ENCODE results near the gene SPEF2.

SPEF2 gene

DNA sequence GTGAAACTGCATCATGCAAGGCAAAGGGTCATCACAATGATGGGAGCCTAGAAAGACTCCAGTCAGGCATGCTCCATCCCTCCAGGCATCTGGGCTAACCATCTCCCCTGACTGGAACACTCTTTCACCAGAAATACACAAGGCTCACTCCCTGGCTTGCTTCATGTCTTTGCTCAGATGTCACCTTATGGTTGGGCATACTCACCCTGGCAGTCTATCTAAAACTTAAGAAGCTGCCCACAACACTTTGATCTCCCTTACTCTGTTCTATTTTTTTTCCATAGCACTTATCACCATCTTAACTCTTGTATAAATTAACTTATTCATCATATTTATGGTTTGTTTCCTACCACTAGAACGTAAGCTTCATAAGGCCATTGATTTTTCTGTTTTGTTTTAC lies 90.0 kb downstream of the SPEF2 start:
- ChIA-PET POLR2A (no interaction called here), CTCF (interaction anchor here (1.6 kb wide), 1 partner anchor 217 kb away, joined by 4 read pairs; no protein-coding TSS in a partner anchor)
- DNase-seq (ENCODE audit: extremely low spot score): no peak
- TF ChIP-seq, protein P1, sequence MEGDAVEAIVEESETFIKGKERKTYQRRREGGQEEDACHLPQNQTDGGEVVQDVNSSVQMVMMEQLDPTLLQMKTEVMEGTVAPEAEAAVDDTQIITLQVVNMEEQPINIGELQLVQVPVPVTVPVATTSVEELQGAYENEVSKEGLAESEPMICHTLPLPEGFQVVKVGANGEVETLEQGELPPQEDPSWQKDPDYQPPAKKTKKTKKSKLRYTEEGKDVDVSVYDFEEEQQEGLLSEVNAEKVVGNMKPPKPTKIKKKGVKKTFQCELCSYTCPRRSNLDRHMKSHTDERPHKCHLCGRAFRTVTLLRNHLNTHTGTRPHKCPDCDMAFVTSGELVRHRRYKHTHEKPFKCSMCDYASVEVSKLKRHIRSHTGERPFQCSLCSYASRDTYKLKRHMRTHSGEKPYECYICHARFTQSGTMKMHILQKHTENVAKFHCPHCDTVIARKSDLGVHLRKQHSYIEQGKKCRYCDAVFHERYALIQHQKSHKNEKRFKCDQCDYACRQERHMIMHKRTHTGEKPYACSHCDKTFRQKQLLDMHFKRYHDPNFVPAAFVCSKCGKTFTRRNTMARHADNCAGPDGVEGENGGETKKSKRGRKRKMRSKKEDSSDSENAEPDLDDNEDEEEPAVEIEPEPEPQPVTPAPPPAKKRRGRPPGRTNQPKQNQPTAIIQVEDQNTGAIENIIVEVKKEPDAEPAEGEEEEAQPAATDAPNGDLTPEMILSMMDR (IDR thresholded peaks at IDR 0.05; ENCODE audit: control extremely low read depth, extremely low read depth, low read depth, missing control alignments): no peak

DNA sequence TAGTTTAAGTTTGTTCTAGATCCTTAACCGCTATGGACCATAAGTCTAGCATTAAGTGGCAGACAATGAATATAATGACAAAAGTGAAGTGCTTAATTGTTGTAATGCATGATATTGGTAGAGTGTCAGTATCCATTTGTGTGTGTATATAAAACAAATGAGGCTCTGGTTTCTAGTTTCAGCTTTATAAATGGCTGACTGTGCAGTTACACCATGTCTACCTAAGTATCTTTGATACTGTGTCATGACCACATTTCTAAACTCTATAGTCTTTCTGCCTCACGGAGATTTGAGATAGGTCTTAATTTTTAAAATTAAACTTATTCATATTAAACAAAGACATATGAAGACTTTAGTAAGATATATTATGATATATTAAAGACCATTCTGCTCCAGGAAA lies 92.0 kb downstream of the SPEF2 start:
- ChIA-PET CTCF (interaction anchor here (1.0 to 1.5 kb wide), 4 partner anchors 16 to 216 kb away, joined by 3 to 6 read pairs (median 4); no protein-coding TSS in a partner anchor), POLR2A (no interaction called here)
- TF ChIP-seq, protein P1 (IDR thresholded peaks at IDR 0.05; ENCODE audit: control extremely low read depth, extremely low read depth, low read depth, missing control alignments): no peak
- no peak for DNase-seq (ENCODE audit: extremely low spot score)

DNA sequence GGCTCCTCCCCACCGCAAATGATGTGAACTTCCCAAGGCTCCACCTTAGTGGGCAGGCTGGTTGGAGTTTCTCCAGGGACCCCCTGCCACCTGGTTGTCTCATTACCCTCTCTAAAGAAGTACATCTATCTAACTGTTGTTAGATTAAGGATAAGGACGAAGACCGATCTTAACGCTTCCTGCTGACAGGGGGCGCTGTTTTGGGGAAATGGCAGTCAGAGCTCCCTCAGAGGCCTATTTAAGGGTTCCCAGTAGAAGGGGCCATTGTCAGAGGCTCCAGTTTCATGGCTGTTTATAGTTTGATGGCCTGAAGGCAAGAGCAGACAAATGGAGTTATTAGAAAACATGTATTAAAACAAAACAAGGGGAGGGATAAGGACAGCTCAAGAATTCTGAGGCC lies 100.1 kb downstream of the SPEF2 start:
- POLR2A ChIA-PET: no interaction called here
- CTCF ChIA-PET: no interaction called here
- TF ChIP-seq, protein P1 (IDR thresholded peaks at IDR 0.05; ENCODE audit: control extremely low read depth, extremely low read depth, low read depth, missing control alignments): no peak
- no peak for DNase-seq (ENCODE audit: extremely low spot score)

DNA sequence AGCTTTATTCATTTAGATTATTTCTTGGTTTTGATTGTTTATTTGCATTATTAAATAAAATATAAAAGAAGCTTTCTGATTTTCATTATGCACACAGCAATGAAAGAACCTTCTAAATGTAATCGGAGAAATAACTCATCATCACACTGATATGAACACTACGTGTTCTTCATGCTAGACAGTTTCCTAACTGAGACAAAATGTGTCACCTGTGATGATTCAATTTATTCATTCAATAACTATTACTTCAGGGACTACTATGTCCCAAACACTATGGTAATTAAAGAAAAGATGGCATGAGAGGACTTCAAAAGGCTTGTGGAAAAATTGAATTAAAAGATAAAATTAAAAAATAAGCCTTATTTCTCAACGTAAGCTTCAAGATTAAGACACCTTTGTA lies 118.1 kb downstream of the SPEF2 start:
- no peak for DNase-seq (ENCODE audit: extremely low spot score)
- POLR2A ChIA-PET: no interaction called here
- TF ChIP-seq, protein P1 (IDR thresholded peaks at IDR 0.05; ENCODE audit: control extremely low read depth, extremely low read depth, low read depth, missing control alignments): no peak
- CTCF ChIA-PET: no interaction called here

DNA sequence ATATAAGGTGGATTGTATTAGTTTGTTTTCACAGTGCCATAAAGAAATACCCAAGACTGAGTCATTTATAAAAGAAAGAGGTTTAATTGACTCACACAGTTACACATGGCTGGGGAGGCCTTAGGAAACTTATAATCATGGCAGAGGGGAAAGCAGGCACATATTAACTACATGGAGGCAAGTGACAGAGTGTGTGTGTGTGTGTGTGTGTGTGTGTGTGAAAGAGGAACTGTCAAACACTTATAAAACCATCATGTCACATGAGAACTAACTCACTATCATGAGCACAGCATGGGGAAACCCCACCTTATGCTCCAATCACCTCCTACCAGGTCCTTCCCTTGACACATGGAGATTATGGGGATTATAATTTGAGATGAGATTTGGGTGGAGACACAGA lies 118.6 kb downstream of the SPEF2 start:
- DNase-seq (ENCODE audit: extremely low spot score): no peak
- CTCF ChIA-PET: no interaction called here
- TF ChIP-seq, protein P1 (IDR thresholded peaks at IDR 0.05; ENCODE audit: control extremely low read depth, extremely low read depth, low read depth, missing control alignments): no peak
- POLR2A ChIA-PET: no interaction called here

DNA sequence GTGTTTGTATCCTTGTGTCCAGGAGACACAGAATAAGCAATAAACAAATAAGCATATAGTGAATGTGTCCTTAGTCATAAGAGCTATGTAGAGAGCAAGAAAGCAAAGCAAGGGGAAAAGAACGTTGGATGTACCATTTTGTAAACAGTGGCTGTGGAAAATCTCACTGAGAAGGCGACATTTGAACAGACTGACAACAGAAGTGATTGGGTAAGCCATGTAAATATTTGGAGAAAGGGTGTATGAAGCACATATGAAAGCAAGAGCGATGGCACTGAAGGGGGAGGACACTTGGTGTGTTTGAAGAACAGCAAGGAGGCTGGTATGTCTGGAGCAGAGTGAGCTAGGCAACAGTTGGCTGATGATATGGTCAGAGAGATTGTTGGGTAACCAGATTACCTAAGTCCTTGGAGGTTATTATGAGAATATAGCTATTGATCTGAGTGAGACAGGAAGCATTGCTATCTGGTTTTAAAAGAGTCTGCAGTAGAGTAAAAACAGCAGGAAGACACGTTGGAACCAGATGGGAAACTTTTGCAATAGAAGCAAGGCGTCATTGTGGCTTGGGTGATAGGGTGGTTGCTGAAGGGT lies 123.6 kb downstream of the SPEF2 start:
- ChIA-PET POLR2A (no interaction called here), CTCF (no interaction called here)
- no peak for DNase-seq (ENCODE audit: extremely low spot score)

More for the DNA sequence above, 123.6 kb downstream of the SPEF2 start:
- TF ChIP-seq, protein P1 (IDR thresholded peaks at IDR 0.05; ENCODE audit: control extremely low read depth, extremely low read depth, low read depth, missing control alignments): no peak
